Lower lobe of right lung (tissue), 2 donors: ENCODE measurements around the gene FBXO17. TPM values are rescaled to one million over a fixed set of nuclear protein-coding genes. Genes with fewer than 3 reads are reported as not detected.

Source experiments
- ATAC-seq, 2 donors: fragments of 200-7000 bp; cut with Tn5 transposase; one replicate each; pipeline ENCODE4 v1.9.1; 2020 to 2022; ENCODE audit warnings: mild to moderate bottlenecking in 2 of 2, moderate library complexity in 2 of 2
- DNase-seq: peaks from one replicate; pipeline ENCODE4 v3.0.0-alpha.2; 2020
- H3K27ac ChIP-seq: fragments of 200-600 bp; one replicate; pipeline ENCODE4 v1.8.0; 2022
- H3K27me3 ChIP-seq: fragments of 200-600 bp; one replicate; pipeline ENCODE4 v1.8.0; 2022; ENCODE audit warnings: low read depth
- H3K36me3 ChIP-seq: fragments of 200-600 bp; one replicate; pipeline ENCODE4 v1.8.0; 2022; ENCODE audit warnings: mild to moderate bottlenecking
- H3K4me1 ChIP-seq: fragments of 200-600 bp; one replicate; pipeline ENCODE4 v1.8.0; 2022
- H3K4me3 ChIP-seq: fragments of 200-600 bp; one replicate; pipeline ENCODE4 v1.8.0; 2022; ENCODE audit warnings: mild to moderate bottlenecking
- H3K9me3 ChIP-seq: fragments of 200-600 bp; one replicate; pipeline ENCODE4 v1.8.0; 2022
- intact Hi-C: fragments of 100-400 bp; cut with DNase I; formaldehyde crosslinking; loops from one replicate; pipeline ENCODE4 v1.11.0; 2022
- total RNA-seq: library from RNA; stranded (reverse); fragmentation: NEBNext Ultra II Directional; extraction: Animal tissue kit (Norgen Biotek cat#: 25700); gene quantifications from one replicate; pipeline ENCODE4 v1.2.1, GENCODE V29; 2021
- TF ChIP-seq, protein P1 (sequence below): fragments of 200-600 bp; IDR thresholded peaks from one replicate; pipeline ENCODE4 v1.8.0; 2022; ENCODE audit warnings: antibody characterized with exemption, mild to moderate bottlenecking
- donor health status: DM: no; HTN: yes; CAD: no; lungs with severe emphysema.

FBXO17 gene
- total RNA-seq, 1 donor from 2014 or later: 10.5 TPM

DNA sequence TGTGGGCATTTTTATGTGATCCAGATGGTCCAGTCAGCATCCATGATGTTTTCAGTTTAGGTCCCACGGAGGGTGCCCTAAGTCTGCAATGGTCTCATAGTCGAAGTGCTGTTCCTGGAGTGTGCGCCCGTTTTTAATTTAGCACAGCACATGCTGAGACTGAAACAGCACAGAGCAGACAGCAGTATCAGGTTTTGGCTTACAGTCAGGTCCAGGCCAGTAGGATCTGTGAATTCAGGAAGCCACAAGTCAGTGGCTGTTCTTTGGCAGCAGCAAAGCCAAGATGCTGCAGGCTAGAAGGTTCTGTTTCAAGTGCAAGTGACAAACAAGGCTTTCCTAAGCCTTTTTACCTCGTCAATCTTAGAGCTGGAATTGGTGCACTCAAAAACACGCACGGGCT, 38.5 kb upstream of the FBXO17 start:
- TF ChIP-seq, protein P1, sequence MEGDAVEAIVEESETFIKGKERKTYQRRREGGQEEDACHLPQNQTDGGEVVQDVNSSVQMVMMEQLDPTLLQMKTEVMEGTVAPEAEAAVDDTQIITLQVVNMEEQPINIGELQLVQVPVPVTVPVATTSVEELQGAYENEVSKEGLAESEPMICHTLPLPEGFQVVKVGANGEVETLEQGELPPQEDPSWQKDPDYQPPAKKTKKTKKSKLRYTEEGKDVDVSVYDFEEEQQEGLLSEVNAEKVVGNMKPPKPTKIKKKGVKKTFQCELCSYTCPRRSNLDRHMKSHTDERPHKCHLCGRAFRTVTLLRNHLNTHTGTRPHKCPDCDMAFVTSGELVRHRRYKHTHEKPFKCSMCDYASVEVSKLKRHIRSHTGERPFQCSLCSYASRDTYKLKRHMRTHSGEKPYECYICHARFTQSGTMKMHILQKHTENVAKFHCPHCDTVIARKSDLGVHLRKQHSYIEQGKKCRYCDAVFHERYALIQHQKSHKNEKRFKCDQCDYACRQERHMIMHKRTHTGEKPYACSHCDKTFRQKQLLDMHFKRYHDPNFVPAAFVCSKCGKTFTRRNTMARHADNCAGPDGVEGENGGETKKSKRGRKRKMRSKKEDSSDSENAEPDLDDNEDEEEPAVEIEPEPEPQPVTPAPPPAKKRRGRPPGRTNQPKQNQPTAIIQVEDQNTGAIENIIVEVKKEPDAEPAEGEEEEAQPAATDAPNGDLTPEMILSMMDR: no peak
- H3K9me3 ChIP-seq: no peaks in the 10 kb centered on the region
- H3K4me1 ChIP-seq: no peaks in the 10 kb centered on the region
- no peaks in the 10 kb centered on the region for H3K36me3 ChIP-seq
- H3K27me3 ChIP-seq: no peaks in the 10 kb centered on the region
- no peak overlapping the region for H3K27ac ChIP-seq
- ATAC-seq (no peak), DNase-seq (no peak)
- H3K4me3 ChIP-seq: no peak overlapping the region
- intact Hi-C loops: no loop called here

- Histone ChIP-seq H3K36me3 (no peaks in the 10 kb centered on the region), H3K27ac (no peak overlapping the region), H3K4me1 (no peaks in the 10 kb centered on the region), H3K27me3 (no peaks in the 10 kb centered on the region), H3K9me3 (no peaks in the 10 kb centered on the region), H3K4me3 (no peak overlapping the region)
- no peak for DNase-seq
- ATAC-seq: no peak
- TF ChIP-seq, protein P1: no peak
- intact Hi-C loops: no loop called here
Measured at GRCh38 chr19:39009001-39009400, 33.5 kb upstream of the FBXO17 start.

DNA sequence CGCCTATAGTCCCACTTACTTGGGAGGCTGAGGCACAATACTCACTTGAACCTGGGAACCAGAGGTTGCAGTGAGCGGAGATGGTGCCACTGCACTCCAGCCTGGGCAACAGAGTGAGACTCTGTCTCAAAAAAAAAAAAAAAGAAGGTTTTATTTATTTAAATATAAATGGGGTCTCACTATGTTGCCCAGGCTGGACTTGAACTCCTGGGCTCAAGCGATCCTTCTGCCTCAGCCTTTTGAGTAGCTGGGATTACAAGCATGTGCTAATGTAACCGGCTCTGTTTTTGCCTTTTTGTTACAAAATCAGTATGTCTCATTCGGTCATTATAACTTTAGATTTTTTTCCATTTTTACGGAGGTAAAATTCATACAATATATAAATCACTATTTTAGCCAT, 32.6 kb upstream of the FBXO17 start:
- DNase-seq (no peak), ATAC-seq (no peak)
- Histone ChIP-seq H3K27me3 (no peaks in the 10 kb centered on the region), H3K9me3 (no peaks in the 10 kb centered on the region), H3K27ac (no peak overlapping the region), H3K36me3 (no peaks in the 10 kb centered on the region), H3K4me3 (no peak overlapping the region), H3K4me1 (no peaks in the 10 kb centered on the region)
- TF ChIP-seq, protein P1: no peak
- intact Hi-C loops: no loop called here

DNA sequence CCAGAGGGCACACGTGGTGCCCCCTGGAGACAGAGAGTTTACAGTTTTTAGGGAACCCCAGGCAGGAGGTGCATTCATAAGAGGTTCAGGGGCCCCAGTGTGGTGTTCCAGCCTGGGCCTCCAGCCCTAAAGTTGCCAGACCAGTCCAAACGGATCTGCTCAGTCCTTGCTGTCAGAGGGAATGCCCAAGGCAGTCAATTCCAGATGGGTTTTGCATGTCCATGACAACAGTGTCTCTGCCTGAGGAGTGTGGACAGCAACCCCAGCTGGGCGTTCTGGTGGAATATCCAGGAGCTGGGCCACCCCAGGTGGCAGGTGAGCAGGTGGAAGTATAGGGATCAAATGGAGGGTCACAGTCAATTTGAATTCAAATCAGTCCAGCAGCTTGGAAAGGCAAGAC, 31.6 kb upstream of the FBXO17 start:
- ATAC-seq (no peak), DNase-seq (no peak)
- no peaks in the 10 kb centered on the region for H3K36me3 ChIP-seq
- intact Hi-C loops: no loop called here
- H3K9me3 ChIP-seq: no peaks in the 10 kb centered on the region
- H3K4me3 ChIP-seq: no peak overlapping the region
- TF ChIP-seq, protein P1: no peak
- H3K27ac ChIP-seq: no peak overlapping the region
- no peaks in the 10 kb centered on the region for H3K27me3 ChIP-seq
- no peaks in the 10 kb centered on the region for H3K4me1 ChIP-seq

- ATAC-seq: no peak
- Histone ChIP-seq H3K9me3 (no peaks in the 10 kb centered on the region), H3K27ac (no peak overlapping the region)
Measured at GRCh38 chr19:39004403-39004802, 28.9 kb upstream of the FBXO17 start.

More at GRCh38 chr19:39004403-39004802, 28.9 kb upstream of the FBXO17 start:
- H3K27me3 ChIP-seq: no peaks in the 10 kb centered on the region
- intact Hi-C loops: no loop called here
- no peaks in the 10 kb centered on the region for H3K4me1 ChIP-seq
- TF ChIP-seq, protein P1: no peak
- H3K36me3 ChIP-seq: no peaks in the 10 kb centered on the region
- H3K4me3 ChIP-seq: no peak overlapping the region
- DNase-seq: no peak
